ENCODE measurements around the gene ADARB2.

The ADARB2 gene

GRCh38 chr10:1188558-1189135 lies 548.7 kb downstream of the ADARB2 start:
- H3K4me1 ChIP-seq (ENCODE audit: control insufficient read depth, insufficient read depth, low read length), result no peaks in the 10 kb centered on the region
- no peak for DNase-seq (ENCODE audit: low read depth)
- H3K36me3 ChIP-seq (ENCODE audit: control insufficient read depth, insufficient read depth, low read length, severe bottlenecking), result no peaks in the 10 kb centered on the region
- no peak overlapping the region for H3K9ac ChIP-seq (ENCODE audit: low read length)
- H3K27me3 ChIP-seq (replicated peaks; ENCODE audit: control insufficient read depth, insufficient read depth, low read length), result peaks cover 37% of the 10 kb centered on the region
- no peak overlapping the region for H3K4me3 ChIP-seq (ENCODE audit: low read length)
- no peaks in the 10 kb centered on the region for H3K9me3 ChIP-seq (ENCODE audit: control insufficient read depth, low read length)

- Histone ChIP-seq H3K9me3 (ENCODE audit: control insufficient read depth, low read length) (no peaks in the 10 kb centered on the region), H3K9ac (ENCODE audit: low read length) (no peak overlapping the region), H3K4me1 (ENCODE audit: control insufficient read depth, insufficient read depth, low read length) (no peaks in the 10 kb centered on the region), H3K4me3 (ENCODE audit: low read length) (no peak overlapping the region), H3K36me3 (ENCODE audit: control insufficient read depth, insufficient read depth, low read length, severe bottlenecking) (no peaks in the 10 kb centered on the region), H3K27me3 (replicated peaks; ENCODE audit: control insufficient read depth, insufficient read depth, low read length) (peaks cover 40% of the 10 kb centered on the region)
- DNase-seq (ENCODE audit: low read depth), result no peak
Observed at GRCh38 chr10:1187855-1188557, 549.3 kb downstream of the ADARB2 start.

GRCh38 chr10:1187151-1187854 lies 550.0 kb downstream of the ADARB2 start:
- Histone ChIP-seq H3K4me1 (ENCODE audit: control insufficient read depth, insufficient read depth, low read length) (no peaks in the 10 kb centered on the region), H3K36me3 (ENCODE audit: control insufficient read depth, insufficient read depth, low read length, severe bottlenecking) (no peaks in the 10 kb centered on the region), H3K27me3 (replicated peaks; ENCODE audit: control insufficient read depth, insufficient read depth, low read length) (peaks cover 41% of the 10 kb centered on the region), H3K9me3 (ENCODE audit: control insufficient read depth, low read length) (no peaks in the 10 kb centered on the region), H3K9ac (ENCODE audit: low read length) (no peak overlapping the region), H3K4me3 (ENCODE audit: low read length) (no peak overlapping the region)
- no peak for DNase-seq (ENCODE audit: low read depth)

GRCh38 chr10:1186683-1186990 lies 550.7 kb downstream of the ADARB2 start:
- Histone ChIP-seq H3K27me3 (replicated peaks; ENCODE audit: control insufficient read depth, insufficient read depth, low read length) (peaks cover 35% of the 10 kb centered on the region), H3K9ac (ENCODE audit: low read length) (no peak overlapping the region), H3K4me1 (ENCODE audit: control insufficient read depth, insufficient read depth, low read length) (no peaks in the 10 kb centered on the region), H3K36me3 (ENCODE audit: control insufficient read depth, insufficient read depth, low read length, severe bottlenecking) (no peaks in the 10 kb centered on the region), H3K9me3 (ENCODE audit: control insufficient read depth, low read length) (no peaks in the 10 kb centered on the region), H3K4me3 (ENCODE audit: low read length) (no peak overlapping the region)
- DNase-seq (ENCODE audit: low read depth), result no peak

GRCh38 chr10:1185911-1186682 lies 551.2 kb downstream of the ADARB2 start:
- Histone ChIP-seq H3K36me3 (ENCODE audit: control insufficient read depth, insufficient read depth, low read length, severe bottlenecking) (no peaks in the 10 kb centered on the region), H3K4me3 (ENCODE audit: low read length) (no peak overlapping the region), H3K9ac (ENCODE audit: low read length) (no peak overlapping the region), H3K9me3 (ENCODE audit: control insufficient read depth, low read length) (no peaks in the 10 kb centered on the region), H3K27me3 (replicated peaks; ENCODE audit: control insufficient read depth, insufficient read depth, low read length) (peaks cover 30% of the 10 kb centered on the region), H3K4me1 (ENCODE audit: control insufficient read depth, insufficient read depth, low read length) (no peaks in the 10 kb centered on the region)
- no peak for DNase-seq (ENCODE audit: low read depth)

- no peak overlapping the region for H3K9ac ChIP-seq (ENCODE audit: low read length)
- no peak overlapping the region for H3K4me3 ChIP-seq (ENCODE audit: low read length)
- H3K36me3 ChIP-seq (ENCODE audit: control insufficient read depth, insufficient read depth, low read length, severe bottlenecking), result no peaks in the 10 kb centered on the region
- no peaks in the 10 kb centered on the region for H3K4me1 ChIP-seq (ENCODE audit: control insufficient read depth, insufficient read depth, low read length)
- DNase-seq (ENCODE audit: low read depth), result no peak
- H3K27me3 ChIP-seq (replicated peaks; ENCODE audit: control insufficient read depth, insufficient read depth, low read length), result peaks cover 27% of the 10 kb centered on the region
- no peaks in the 10 kb centered on the region for H3K9me3 ChIP-seq (ENCODE audit: control insufficient read depth, low read length)
Observed at GRCh38 chr10:1184541-1185430, 552.5 kb downstream of the ADARB2 start.

GRCh38 chr10:1183701-1184100 lies 553.6 kb downstream of the ADARB2 start:
- H3K9ac ChIP-seq (ENCODE audit: low read length), result no peak overlapping the region
- H3K27me3 ChIP-seq (replicated peaks; ENCODE audit: control insufficient read depth, insufficient read depth, low read length), result peaks cover 20% of the 10 kb centered on the region
- no peaks in the 10 kb centered on the region for H3K4me1 ChIP-seq (ENCODE audit: control insufficient read depth, insufficient read depth, low read length)
- H3K36me3 ChIP-seq (ENCODE audit: control insufficient read depth, insufficient read depth, low read length, severe bottlenecking), result no peaks in the 10 kb centered on the region
- no peak overlapping the region for H3K4me3 ChIP-seq (ENCODE audit: low read length)
- no peaks in the 10 kb centered on the region for H3K9me3 ChIP-seq (ENCODE audit: control insufficient read depth, low read length)
- no peak for DNase-seq (ENCODE audit: low read depth)

GRCh38 chr10:1183033-1183396 lies 554.3 kb downstream of the ADARB2 start:
- H3K27me3 ChIP-seq (replicated peaks; ENCODE audit: control insufficient read depth, insufficient read depth, low read length), result peaks cover 14% of the 10 kb centered on the region
- no peak overlapping the region for H3K4me3 ChIP-seq (ENCODE audit: low read length)
- no peaks in the 10 kb centered on the region for H3K9me3 ChIP-seq (ENCODE audit: control insufficient read depth, low read length)
- no peaks in the 10 kb centered on the region for H3K4me1 ChIP-seq (ENCODE audit: control insufficient read depth, insufficient read depth, low read length)
- DNase-seq (ENCODE audit: low read depth), result no peak
- H3K36me3 ChIP-seq (ENCODE audit: control insufficient read depth, insufficient read depth, low read length, severe bottlenecking), result no peaks in the 10 kb centered on the region
- no peak overlapping the region for H3K9ac ChIP-seq (ENCODE audit: low read length)

GRCh38 chr10:1182280-1183032 lies 554.9 kb downstream of the ADARB2 start:
- Histone ChIP-seq H3K9ac (ENCODE audit: low read length) (no peak overlapping the region), H3K4me1 (ENCODE audit: control insufficient read depth, insufficient read depth, low read length) (no peaks in the 10 kb centered on the region), H3K36me3 (ENCODE audit: control insufficient read depth, insufficient read depth, low read length, severe bottlenecking) (no peaks in the 10 kb centered on the region), H3K4me3 (ENCODE audit: low read length) (no peak overlapping the region), H3K27me3 (replicated peaks; ENCODE audit: control insufficient read depth, insufficient read depth, low read length) (peaks cover 12% of the 10 kb centered on the region), H3K9me3 (ENCODE audit: control insufficient read depth, low read length) (no peaks in the 10 kb centered on the region)
- DNase-seq (ENCODE audit: low read depth), result no peak

GRCh38 chr10:1180836-1181235 lies 556.5 kb downstream of the ADARB2 start:
- no peak overlapping the region for H3K9ac ChIP-seq (ENCODE audit: low read length)
- no peak for DNase-seq (ENCODE audit: low read depth)
- no peak overlapping the region for H3K4me3 ChIP-seq (ENCODE audit: low read length)

More at GRCh38 chr10:1180836-1181235, 556.5 kb downstream of the ADARB2 start:
- peaks cover 12% of the 10 kb centered on the region for H3K27me3 ChIP-seq (replicated peaks; ENCODE audit: control insufficient read depth, insufficient read depth, low read length)
- H3K9me3 ChIP-seq (ENCODE audit: control insufficient read depth, low read length), result no peaks in the 10 kb centered on the region
- H3K36me3 ChIP-seq (ENCODE audit: control insufficient read depth, insufficient read depth, low read length, severe bottlenecking), result no peaks in the 10 kb centered on the region
- no peaks in the 10 kb centered on the region for H3K4me1 ChIP-seq (ENCODE audit: control insufficient read depth, insufficient read depth, low read length)

All from adipocyte (in vitro differentiated cells).